ENCODE measurements around the gene PCOLCE2.

PCOLCE2 gene

DNA sequence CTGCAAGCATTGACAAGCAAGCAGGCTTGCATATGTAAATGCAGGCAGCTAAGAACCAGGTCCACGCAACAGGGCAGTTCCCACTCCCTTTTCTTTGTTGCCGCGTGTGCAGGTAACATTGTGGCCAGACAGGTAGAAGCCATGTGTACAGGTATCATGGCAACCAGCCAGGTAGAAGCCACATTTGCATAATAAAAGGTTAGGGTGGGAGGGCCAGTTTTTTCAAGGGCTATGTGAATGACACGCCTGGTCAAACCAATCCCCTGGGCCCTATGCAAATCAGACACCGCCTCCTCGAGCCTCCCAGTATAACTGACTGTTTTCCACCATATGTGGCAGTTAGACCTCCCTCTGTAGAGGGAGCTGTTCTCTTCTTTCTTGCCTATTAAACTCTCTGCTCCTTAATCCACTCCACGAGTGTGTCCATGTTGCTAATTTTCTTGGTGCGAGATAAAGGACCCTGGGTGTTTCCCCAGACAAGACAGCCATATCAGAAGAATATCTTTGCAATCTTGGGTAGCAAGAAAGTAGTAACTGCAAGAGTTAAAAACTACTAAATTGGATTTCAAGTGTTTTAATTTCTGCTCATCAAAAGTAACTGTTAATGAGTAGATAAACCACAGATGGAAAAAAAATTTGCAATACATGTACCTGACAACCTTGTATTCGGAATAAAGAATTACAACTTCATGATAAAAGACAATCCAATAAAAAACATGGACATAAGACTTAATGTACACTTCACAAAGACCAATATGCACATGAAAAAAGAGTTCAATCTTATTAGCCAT, 21.8 kb downstream of the PCOLCE2 start:
- DNase-seq (ENCODE audit: low read depth, low spot score), result peak; percentile 95

DNA sequence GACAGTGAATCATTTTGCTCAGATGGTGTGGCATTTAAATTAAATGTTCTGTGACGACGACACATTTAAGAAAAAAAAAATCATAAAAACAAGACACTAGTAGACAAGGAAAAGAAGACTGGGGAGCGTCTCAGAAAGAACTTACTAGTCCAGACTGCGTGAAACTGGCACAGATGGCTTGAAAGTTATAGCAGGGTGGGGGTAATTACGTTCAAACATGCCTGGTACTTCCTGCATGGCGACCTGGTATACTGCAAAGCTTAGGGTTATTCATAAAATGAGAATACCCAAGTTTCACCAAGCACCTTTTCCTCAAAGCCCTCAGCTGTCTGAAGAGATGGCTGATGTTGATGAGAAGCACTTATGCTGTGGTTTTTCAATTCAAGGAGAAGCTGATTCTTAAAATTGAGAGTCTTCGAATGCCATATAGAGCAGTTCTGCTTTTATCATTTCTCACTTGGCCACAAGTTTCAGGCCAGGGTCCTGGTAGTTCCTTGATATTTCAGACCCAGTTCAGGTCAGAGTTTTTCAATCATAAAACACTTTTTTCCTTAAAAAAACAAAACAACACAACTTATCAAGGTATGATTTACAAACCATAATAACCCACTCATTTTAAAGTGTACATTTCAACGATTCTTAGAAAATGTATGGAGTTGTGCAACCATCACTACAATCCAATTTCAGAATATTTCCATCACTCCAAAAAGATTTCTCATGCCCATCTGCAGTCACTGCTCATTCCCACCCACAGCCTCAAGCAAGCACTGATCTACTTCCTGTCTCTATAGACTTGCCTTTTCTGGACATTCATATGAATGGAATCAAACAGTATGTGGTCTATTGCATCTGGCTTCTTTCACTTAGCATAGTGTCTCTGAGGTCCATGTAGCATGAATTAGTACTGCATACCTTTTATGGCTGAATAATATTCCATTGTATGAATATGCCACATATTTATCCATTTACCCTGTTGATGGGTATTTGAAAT, 24.7 kb downstream of the PCOLCE2 start:
- no peak for DNase-seq (ENCODE audit: low read depth, low spot score)

DNA sequence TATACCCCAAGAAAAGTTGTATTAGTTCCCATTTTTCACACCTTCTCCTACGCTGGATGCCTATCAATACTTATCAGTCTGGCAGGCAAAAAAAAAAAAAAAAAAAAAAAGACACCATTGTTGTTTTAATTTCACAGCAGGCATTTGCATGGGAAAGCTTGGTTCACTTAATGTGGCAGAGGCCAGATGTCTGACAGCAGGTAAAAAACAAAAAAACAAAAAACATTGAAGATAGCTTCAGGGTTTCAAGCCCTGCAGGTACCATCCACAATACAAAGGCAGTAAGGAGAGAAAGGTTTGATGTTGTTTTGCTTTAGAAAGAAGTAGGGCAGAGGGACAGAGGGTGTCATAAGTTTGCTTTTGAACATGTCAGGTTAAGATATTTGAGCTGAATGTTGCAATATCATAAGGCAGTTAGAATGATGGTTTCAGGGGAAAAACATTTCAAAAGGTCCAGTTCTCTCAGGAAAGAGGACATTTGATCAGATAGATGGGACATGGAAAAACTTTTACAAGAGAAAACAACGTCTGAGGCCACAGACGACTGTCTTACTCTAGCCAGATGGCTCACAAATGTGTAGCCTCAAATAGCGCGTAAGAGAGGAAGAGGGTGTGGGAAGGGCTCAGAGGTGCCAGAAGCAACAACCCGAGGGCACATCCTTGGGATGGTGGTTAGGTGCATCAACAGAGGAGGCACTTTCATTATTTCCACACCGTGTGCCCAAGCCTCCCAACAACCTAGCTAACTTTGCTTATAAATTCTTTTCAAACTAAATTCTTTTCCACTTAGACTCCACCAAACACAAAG, 25.7 kb downstream of the PCOLCE2 start:
- peak; percentile 28 for DNase-seq (ENCODE audit: low read depth, low spot score)

DNA sequence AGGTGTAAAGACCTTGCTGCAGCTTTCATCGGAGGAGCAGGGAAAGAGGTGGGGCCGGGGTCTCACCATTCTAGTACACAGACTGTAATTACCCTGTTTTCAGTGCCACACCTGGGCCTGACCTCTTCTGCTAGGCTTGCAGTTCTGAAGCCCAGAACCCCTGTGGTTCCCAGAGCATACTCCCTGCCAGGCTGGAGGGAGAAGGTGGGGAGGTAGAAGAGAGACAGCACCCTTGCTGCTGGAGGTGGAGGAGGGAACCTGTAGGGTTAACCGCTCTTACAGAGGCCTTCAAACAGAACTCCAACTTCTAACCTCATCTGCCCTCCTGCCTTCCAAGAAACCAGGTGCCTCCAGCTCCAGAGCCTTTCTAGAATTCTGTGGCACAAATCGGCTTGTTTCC, 27.0 kb downstream of the PCOLCE2 start:
- no peak for DNase-seq (ENCODE audit: low read depth, low spot score)

DNA sequence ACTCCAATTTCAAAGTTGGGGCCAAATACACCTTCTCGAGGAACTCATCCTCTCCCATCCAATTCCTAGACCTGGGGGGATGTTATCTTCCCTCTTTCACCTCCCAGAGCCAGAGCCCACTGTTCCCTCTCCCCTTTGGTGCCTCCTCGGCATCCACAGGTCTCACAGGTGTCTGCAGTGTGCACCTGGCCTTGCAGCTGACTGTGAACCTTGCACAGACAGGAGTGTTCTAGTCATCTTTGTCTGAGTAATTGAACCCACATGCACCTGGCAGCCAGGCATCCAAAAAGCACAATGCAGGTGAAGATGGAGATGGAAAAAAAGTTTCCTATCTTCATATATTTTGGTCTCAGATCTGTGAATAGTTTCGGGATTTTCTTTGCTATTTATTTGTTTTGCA, 30.8 kb downstream of the PCOLCE2 start:
- no peak for DNase-seq (ENCODE audit: low read depth, low spot score)

DNA sequence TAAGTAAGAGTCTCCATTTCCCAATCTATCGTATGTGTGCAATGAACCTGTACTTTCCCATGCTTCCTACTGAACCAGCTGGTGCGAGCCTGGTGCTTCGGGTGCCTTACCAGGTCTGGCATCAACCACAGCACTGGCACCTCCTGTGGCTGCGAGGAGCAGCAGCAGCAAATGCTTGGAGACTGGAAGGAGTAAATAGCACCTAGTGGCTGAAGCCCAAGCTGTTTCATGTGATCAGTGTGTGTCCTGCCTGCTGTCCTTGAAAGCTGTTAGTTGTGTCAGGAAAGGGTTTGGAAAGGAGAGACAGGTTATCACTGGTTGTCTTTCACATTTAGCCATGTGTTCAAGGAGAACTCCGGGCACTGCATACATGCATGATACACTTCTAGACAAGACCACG, 31.8 kb downstream of the PCOLCE2 start:
- peak; percentile 45 for DNase-seq (ENCODE audit: low read depth, low spot score)

DNA sequence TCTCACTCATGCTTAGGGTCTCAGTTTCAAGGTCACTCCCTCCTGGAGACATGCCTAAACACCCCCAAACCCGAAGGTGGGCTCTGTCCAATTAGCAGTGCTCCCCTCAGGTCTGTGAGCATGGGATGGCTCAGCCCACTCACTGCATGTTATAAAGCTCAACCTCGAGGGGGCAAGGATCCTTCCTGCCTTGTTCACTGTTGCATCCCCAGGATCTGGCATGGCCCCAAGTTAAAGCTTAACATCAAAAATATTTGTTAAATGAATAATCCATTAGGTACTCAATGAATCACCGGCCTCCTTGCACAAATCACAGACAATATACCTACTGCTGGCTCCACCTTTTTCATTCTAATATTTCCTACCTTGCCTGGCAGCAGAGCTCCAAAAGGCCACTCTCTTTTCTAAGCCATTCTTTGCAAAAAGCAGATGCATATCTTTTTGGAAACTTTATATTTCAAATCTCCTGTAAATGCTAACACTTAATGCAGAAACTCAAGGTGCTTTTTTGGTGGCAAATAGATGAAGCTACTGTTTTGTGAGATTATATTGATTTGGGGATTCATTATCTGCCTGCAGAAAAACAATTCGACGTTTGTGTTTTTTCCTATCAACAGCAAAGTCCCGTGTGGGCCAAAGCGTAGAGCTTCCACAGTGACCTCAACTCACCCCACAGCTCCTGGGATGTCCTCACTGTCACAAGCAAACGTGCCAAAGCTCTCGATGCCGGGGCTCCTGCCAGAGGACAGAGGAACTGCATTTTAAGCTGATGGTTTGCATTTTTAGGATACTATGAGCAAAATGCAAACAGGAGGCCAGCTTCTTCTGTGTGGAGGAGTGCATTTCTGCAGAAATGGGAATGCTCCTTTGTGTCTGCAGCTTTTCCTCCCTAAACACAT, 35.4 kb downstream of the PCOLCE2 start:
- DNase-seq (ENCODE audit: low read depth, low spot score), result no peak

DNA sequence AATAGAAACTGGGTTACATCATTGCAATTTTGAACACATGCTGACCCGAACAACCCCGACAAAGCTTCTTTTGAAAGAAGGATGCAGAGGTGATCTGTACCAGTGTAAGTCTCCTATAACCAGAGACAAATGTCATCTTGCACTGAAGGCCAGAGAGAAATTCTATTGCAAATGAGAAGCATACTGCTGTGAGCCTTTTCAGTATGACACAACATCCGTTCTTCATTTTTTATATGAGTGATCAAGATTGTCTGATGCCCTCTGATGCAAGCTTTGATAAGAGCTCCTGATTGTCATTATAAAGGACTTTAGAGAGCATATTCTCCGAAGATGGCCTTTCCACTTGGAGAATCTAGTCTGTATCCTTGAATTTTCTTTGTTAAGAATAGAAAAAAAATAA, 36.9 kb downstream of the PCOLCE2 start:
- DNase-seq (ENCODE audit: low read depth, low spot score), result no peak

DNA sequence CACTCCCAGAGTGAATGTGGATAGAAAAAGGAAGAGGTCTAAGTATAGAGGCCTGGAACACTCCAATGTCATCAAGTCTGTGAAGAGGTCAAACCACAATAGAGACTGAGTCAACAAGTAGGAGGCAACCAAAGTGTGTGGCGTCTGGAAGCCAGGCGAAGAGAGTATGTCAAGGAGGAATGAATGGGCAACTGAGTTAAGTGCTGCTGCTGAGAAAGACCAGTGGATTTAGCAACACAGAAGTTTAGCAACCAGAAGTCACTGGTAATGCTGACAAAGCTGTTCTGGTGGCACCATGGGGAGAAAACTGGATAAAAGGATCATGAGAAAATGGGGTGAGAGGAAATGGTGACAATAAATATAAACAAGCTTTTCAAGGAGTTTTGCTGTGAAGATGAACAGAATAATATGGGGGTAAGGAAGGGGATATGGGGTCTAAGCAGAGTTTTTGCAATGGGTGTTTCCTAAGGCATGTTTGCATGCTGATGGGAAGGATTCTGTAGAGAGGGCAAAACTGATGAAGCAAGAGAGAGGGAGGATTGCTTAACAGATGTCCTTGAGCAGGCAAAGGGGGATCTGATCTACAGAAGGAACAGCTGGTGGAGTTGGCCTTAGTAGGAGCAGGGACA, 38.4 kb downstream of the PCOLCE2 start:
- no peak for DNase-seq (ENCODE audit: low read depth, low spot score)

DNA sequence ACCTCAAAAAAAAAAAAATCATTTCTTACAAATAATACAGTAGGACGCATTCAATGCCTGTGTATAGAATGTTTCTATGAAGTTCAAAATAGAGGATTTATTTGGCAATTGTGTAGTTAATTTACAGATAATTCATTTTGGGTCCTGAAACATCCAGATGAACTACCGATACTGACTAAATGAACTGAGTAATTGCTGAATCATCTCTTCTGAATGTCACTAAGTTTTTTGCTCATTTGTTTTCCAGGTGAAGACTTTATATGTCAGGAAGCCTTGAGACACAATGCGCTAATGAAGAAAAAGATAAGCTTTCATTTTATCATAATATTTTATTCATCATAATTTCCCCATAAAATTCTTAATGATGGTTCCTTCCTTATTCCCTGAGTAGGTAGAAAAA, 39.7 kb downstream of the PCOLCE2 start:
- no peak for DNase-seq (ENCODE audit: low read depth, low spot score)

DNA sequence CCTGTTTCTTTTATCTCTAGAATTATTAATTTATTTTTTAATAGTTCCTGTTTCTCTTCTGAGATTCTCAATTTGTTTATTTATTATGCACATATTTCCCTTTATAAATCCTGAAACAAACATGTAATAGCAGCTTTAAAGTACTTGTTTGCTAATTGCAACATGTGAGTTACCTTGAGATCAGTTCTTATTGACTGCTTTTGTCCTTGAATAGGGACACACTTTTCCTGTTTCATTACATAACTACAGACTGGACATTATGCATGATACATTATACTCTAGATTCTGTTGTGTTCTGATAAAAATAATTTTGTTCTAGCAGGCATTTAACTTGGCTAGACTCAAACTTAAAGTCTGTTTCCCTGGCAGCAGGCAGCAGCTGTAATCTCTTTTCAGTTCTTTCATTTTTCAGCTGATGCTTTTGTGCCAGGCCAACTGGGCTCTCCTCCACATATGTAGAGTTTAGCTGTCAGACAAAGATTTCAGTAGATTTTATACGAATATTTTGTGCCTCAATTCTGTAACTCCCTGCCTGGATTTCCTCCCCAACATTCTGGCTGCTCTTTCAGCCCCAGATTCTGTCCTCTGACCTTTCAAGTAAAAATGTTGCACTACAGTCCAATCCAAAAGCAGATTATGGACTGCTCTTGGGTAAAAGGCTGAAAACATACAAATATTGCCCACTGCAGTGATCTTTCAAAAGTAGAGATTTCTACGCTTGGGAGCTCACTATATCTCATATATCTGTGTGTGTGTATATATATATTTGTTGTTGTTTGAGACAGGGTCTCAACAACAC, 41.9 kb downstream of the PCOLCE2 start:
- DNase-seq (ENCODE audit: low read depth, low spot score), result no peak

DNA sequence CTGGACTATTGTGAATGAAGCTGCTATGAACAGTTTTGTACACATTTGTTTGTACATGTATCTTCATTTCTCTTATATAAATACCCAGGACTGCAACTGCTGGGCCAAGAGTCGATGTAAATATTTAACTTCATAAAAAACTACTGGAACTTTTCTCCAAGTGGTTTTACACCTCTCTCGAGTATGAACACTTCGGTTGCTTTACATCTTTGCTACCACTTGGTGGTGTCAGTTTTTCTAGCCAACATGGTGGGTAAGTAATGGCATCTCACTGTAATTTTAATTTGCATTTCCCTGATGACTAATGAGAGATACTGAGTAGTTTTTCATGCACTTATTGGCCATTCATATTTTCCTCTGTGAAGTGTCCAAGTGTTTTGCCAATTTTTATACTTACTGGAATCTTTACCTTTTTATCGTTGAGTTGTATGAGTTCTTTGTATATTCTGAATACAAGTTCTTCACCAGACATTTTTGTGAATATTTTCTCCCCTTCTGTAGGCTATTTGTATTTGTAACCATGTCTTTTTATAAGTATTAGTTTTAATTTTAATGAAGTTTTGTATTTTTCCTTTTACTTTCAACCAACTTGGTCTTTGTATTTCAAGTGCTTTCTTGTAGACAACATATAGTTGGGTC, 44.4 kb downstream of the PCOLCE2 start:
- DNase-seq (ENCODE audit: low read depth, low spot score), result no peak

DNA sequence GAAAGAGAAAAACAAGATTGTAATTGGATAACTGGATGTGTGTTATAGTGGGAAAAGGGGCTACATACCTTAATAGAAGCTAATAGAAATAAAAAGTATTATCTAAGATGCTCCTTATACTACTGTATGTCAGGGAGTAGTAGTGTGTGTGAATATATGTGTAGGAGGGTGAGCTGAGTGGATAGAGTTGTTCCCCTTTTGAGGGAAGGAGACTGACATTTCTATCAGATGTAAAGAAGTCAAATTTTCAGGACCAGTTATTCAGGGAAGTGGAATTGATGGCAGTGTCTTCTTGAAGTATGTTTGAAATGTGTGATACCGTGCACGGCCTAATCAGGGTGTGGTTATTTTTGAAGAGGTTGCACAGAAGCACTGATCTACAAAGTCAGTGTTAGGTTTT, 49.1 kb downstream of the PCOLCE2 start:
- DNase-seq (ENCODE audit: low read depth, low spot score), result no peak

DNA sequence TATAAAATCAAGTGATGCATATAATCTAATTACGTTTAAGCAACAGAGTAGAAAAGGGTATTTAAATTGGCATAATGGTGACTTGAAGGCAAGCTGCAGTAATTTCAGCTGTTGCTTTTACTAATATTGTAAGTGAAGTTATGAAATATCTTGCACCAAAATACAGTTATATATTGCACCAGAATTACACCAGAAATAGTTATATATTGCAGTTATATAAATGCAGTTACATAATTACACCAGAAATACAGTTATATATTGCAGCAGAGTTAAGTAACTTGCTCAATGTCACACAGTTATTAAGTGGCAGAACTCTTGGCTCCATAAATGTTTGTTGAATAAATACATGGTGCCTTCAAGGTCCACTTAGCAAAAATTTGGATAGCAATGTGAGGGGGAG, 51.4 kb downstream of the PCOLCE2 start:
- no peak for DNase-seq (ENCODE audit: low read depth, low spot score)

DNA sequence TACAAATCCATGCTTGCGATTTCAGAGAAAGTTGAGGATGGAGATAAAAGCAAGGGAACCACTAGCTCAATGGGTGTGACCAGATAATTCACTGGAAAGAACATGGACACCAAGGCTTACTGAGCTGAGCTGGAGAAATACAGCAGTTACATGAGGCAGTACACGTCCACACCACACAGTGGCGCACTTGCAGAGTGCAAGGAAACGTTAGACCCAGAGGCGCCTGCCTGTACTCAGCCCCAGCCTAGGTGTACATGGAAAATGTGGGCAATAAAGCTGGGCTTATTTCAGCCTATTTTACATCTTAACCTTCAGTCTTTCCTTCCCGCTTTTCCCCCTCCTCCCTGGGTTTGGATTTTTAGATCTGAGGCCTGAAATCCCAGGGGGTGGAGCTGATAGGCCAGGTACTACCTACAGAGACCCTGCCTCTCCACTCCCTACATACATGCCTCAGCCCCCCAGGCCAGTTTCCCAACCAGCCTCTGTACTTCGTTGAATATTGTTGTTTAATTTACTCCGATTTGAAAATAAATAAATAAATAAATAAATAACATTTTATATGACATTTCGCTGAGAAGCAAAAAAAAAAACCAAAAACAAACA, 60.1 kb downstream of the PCOLCE2 start:
- DNase-seq (ENCODE audit: low read depth, low spot score), result peak; percentile 47

DNA sequence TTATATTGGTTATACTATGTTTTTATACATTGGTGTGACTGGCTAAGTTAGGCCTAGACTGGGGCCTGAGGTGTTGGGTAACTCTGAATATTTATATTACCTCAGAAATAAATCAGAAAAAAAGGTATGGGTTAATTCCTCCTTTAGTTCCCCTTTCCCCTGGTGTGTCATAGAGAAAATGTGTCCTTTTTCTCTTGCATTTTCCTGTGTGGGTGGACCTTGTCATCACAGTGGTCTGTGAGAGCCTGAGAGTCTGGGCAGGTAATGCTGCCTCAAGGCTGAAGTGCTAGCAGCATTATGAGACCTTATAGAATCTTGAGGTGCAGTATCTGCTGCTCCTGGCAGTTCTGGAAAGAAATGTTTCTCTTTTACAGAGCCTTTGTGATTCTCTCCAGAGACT, 69.7 kb downstream of the PCOLCE2 start:
- DNase-seq (ENCODE audit: low read depth, low spot score), result no peak

DNA sequence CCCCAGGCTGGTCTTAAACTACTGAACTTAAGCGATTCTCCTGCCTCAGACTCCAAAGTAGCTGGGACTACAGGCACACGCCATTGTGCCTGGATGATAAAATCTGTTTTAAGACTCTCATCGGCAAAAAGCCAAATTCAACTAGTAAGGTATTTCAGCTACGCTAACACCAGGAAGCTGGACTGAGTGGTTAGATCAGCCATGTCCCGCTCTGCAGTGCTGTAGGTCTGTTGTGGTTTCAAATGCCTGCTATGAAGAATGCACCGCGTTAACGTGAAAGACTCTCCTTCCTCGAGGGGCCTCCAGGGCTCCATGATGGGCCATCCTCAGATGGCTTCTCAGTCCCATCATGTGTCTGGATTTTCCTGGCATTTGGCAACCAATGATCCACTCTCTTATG, 70.2 kb downstream of the PCOLCE2 start:
- no peak for DNase-seq (ENCODE audit: low read depth, low spot score)

DNA sequence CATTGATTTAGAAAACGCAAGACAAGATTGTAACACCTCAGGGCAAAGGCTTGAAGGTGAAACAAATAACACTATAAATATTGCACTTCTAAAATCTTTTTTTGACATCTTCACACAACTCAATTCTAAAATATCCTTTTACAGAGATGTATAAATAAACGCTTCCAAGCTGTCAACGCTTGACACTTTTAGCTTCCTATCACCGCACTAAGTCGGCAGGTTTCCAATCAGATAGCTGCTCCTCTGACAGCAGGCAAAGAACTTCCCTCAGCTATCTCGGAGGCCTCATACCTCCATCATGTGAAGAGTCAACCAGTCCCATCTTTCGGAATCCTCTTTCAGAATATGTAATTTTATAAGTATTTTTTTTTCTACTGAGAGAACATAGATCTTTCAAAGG, 71.0 kb downstream of the PCOLCE2 start:
- no peak for DNase-seq (ENCODE audit: low read depth, low spot score)

DNA sequence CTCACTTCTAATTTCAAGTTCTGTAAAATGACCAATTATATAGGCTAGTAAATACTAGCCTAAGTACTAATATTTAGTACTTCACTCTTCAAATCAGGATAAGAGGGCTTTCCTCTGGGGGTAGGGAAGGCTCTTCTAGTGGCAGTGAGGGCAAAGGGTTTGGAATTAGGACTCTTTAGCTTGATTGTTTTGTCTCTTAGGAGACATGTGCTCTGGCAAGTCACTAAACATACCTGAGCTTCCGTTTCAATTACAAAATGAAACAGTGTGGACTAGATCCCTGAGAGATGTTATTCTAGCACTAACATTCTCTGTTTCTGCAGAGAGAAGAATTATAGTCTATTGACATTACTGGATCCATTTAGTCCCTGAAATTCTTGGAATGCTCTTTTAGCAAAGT, 71.5 kb downstream of the PCOLCE2 start:
- no peak for DNase-seq (ENCODE audit: low read depth, low spot score)
